ENCODE data around the gene NEIL3. TPM values are rescaled to one million over a fixed set of nuclear protein-coding genes. Genes with fewer than 3 reads are reported as not detected.

Gene NEIL3
- total and polyA plus RNA-seq, 11 donors: 0.04 to 1.7 (median 0.19) TPM; not detected in 6

DNA sequence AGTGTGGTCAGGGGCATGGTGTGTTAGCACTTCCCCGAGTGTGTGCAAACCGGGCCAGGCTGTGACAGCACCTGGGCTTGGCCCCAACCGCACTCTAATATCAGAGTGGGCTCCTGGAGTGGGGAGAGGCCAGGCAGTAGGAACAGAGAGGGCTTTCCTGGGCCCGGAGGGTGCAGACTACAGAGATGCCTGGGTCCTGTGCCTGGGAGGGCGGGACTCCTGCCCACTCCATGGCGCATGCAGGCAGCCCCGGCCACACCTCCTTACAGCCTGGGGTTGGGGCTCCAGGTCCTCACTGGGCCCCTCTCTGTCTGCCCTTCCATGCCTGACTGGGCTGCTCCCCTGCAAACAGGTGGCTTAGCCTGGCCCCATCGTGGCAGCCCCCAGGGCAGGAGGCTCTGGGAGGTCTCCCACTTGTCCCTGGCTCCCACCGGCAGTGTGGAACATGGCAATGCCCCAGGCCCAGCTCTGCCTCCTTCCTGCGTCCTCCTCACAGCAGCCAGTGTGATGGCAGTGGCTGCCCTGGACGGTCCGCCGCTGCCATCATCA lies 72.2 kb downstream of the NEIL3 start:
- Histone ChIP-seq H3K27me3 (no peaks in the 10 kb centered on the region), H3K4me1 (peaks cover 0 to 3% (median 0%) of the 10 kb centered on the region in 12 donors), H3K4me3 (no peak overlapping the region), H3K36me3 (no peaks in the 10 kb centered on the region), H3K27ac (no peak overlapping the region), H3K9me3 (no peaks in the 10 kb centered on the region)
- 92 to 95% (median 94%) methylated on average over 10 to 13 of the region's 13 CpGs for WGBS, 4 donors
- TF ChIP-seq CTCF (IDR thresholded peaks at IDR 0.05): no peak
- TF ChIP-seq POLR2A (IDR thresholded peaks at IDR 0.05): no peak
- ATAC-seq (no peak), DNase-seq (peak in 1 of 5 donors; percentile 58)
- intact Hi-C loops (cut with DNase I): no loop called here

GRCh38 chr4:177384856-177385397 lies 75.3 kb downstream of the NEIL3 start:
- Histone ChIP-seq H3K27ac (no peak overlapping the region), H3K9me3 (no peaks in the 10 kb centered on the region), H3K4me1 (peaks cover 0 to 3% (median 0%) of the 10 kb centered on the region in 12 donors), H3K36me3 (no peaks in the 10 kb centered on the region), H3K4me3 (no peak overlapping the region), H3K27me3 (no peaks in the 10 kb centered on the region)
- intact Hi-C loops (cut with DNase I): no loop called here
- whole genome bisulfite sequencing, 4 donors: 71 to 81% (median 76%) methylated on average over 4 of the region's 4 CpGs
- DNase-seq (no peak), ATAC-seq (no peak)
- TF ChIP-seq CTCF (IDR thresholded peaks at IDR 0.05): no peak
- no peak for TF ChIP-seq POLR2A (IDR thresholded peaks at IDR 0.05)

- no peak for DNase-seq
Observed at GRCh38 chr4:177385576-177386277, 76.1 kb downstream of the NEIL3 start.

More at GRCh38 chr4:177385576-177386277, 76.1 kb downstream of the NEIL3 start:
- H3K27ac ChIP-seq: no peak overlapping the region
- ATAC-seq: no peak
- H3K9me3 ChIP-seq: no peaks in the 10 kb centered on the region
- H3K4me3 ChIP-seq: no peak overlapping the region
- peaks cover 0 to 3% (median 0%) of the 10 kb centered on the region in 12 donors for H3K4me1 ChIP-seq
- H3K36me3 ChIP-seq: no peaks in the 10 kb centered on the region
- 35 to 44% (median 43%) methylated on average over 2 of the region's 2 CpGs for WGBS, 4 donors
- intact Hi-C loops (cut with DNase I): no loop called here
- H3K27me3 ChIP-seq: no peaks in the 10 kb centered on the region
- no peak for TF ChIP-seq CTCF (IDR thresholded peaks at IDR 0.05)
- no peak for TF ChIP-seq POLR2A (IDR thresholded peaks at IDR 0.05)
